Measurements from ENCODE around the gene BCAS1.

Gene BCAS1

GRCh38 chr20:53905820-53906191, 164.6 kb downstream of the BCAS1 start:
- TF ChIP-seq CTCF (IDR thresholded peaks at IDR 0.05; ENCODE audit: insufficient read depth, missing control alignments): no peak
- DNase-seq (ENCODE audit: insufficient read length, low spot score) (no peak), FAIRE-seq (no peak)

GRCh38 chr20:53905019-53905819, 165.2 kb downstream of the BCAS1 start:
- DNase-seq (ENCODE audit: insufficient read length, low spot score): no peak
- no peak for TF ChIP-seq CTCF (IDR thresholded peaks at IDR 0.05; ENCODE audit: insufficient read depth, missing control alignments)
- FAIRE-seq: no peak

DNA sequence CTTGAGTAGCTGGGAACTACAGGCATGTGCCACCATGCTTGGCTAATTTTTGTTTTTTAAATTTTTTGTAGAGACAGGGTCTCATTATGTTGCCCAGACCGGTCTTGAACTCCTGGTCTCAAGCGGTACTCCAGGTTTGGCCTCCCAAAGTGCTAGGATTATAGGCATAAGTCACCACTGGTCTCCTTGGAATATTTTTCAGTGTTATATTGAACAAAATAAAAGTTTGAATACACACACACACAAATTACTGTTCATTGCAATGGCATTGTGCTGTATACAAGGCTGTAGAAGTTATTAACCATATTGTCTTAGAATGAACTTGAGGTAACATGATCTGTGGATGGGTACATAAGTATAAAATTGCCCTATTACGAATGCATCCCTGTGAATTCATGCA, 166.1 kb downstream of the BCAS1 start:
- no peak for TF ChIP-seq CTCF (IDR thresholded peaks at IDR 0.05; ENCODE audit: insufficient read depth, missing control alignments)
- DNase-seq (ENCODE audit: insufficient read length, low spot score): no peak
- FAIRE-seq: no peak

- no peak for FAIRE-seq
Measured at GRCh38 chr20:53903652-53903987, 166.8 kb downstream of the BCAS1 start.

GRCh38 chr20:53902968-53903651, 167.3 kb downstream of the BCAS1 start:
- FAIRE-seq (no peak), DNase-seq (ENCODE audit: insufficient read length, low spot score) (no peak)
- no peak for TF ChIP-seq CTCF (IDR thresholded peaks at IDR 0.05; ENCODE audit: insufficient read depth, missing control alignments)

More at GRCh38 chr20:53903652-53903987, 166.8 kb downstream of the BCAS1 start:
- no peak for DNase-seq (ENCODE audit: insufficient read length, low spot score)
- no peak for TF ChIP-seq CTCF (IDR thresholded peaks at IDR 0.05; ENCODE audit: insufficient read depth, missing control alignments)

DNA sequence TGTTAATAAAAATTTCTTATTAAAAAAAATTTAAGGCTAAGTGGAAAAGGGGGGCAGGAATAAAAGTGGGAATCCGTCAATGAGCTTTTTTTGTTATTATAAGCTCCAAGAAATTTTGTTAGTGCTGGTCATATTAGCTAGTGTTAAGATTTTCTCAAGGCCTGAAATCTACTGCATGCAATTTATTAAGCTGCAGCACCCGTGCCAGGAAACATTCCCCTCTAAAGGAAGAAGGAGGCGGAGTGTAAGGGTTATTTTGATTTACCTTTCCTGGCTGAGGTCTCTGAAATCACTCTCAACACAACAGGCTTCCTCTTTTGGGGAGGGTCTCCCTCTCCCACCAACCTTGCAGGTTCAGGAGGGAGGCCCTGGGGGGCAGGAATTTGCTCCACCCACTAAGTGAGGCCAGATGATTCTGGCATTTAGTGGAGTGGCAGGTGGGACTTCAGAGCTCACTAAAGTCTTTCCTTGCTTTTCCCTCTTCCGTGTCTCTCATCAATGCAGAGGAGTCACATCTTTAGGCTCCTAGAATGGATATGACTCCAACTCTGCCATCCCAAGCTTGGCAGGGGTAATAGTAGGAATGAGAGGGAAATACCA, 168.8 kb downstream of the BCAS1 start:
- FAIRE-seq (no peak), DNase-seq (ENCODE audit: insufficient read length, low spot score) (no peak)
- TF ChIP-seq CTCF (IDR thresholded peaks at IDR 0.05; ENCODE audit: insufficient read depth, missing control alignments): no peak

DNA sequence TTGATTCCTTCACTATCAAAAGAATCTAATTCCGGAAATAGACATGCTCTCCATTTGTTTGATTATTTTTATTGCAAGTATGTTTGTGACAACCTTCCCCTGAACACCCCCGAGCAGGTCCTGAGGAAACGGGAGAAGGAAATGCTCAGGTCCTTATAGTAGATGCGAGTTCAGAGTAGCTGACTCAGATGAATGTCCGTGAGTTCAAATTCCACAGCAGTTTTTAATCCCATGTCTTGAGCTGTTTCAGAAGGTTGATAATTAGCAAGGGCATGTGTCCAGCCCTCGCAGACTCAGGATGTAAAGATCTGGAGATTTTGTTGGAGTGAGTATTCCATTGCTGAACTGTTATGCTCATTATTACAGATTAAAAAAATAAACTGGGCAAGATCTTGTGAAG, 169.3 kb downstream of the BCAS1 start:
- no peak for TF ChIP-seq CTCF (IDR thresholded peaks at IDR 0.05; ENCODE audit: insufficient read depth, missing control alignments)
- FAIRE-seq: no peak
- DNase-seq (ENCODE audit: insufficient read length, low spot score): no peak
